ENCODE data around the gene CFAP221. TPM values are rescaled to one million over a fixed set of nuclear protein-coding genes. Genes with fewer than 3 reads are reported as not detected.

The CFAP221 gene
- total RNA-seq, 4 donors from 2014 or later = 0.51 to 5.0 (median 3.7) TPM

DNA sequence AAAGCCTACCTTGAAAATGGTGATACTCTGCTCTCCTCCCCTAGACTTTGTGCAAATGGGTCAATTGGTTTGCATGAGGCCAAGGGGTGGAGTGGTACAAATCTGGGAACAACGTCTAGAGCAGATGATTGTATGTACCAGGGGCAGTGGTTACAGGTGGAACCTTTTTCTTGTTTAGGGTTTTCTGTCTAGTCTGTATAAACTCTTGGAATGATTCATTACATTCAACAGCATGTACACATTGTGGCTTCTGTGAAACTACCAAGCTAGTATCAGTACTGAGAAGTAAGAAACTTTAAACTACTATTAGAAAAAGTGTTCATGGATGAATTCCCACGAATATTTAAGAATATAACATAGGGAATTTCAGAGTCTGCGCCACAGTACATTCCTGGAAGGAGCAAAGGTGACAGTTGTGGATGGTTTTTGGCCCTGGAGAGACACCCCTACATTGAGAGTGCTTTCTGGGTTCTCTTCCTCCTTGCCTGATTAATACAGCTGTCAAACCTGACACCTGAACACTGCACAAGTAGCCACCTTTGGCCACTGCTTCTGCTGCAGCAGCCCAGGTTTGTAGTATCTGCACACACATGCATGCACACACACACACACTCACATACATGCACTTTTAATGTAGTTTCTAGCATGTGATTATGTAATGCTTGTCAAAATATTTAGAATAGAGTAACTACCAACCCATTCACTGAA, 30.0 kb downstream of the CFAP221 start:
- Histone ChIP-seq H3K9me3 (no peaks in the 10 kb centered on the region), H3K4me3 (no peak overlapping the region), H3K27ac (no peak overlapping the region), H3K4me1 (no peaks in the 10 kb centered on the region), H3K27me3 (no peaks in the 10 kb centered on the region), H3K36me3 (no peaks in the 10 kb centered on the region)
- intact Hi-C loops (cut with DNase I; ENCODE audit: low total_unique reads) = no loop called here
- TF ChIP-seq, protein P1, sequence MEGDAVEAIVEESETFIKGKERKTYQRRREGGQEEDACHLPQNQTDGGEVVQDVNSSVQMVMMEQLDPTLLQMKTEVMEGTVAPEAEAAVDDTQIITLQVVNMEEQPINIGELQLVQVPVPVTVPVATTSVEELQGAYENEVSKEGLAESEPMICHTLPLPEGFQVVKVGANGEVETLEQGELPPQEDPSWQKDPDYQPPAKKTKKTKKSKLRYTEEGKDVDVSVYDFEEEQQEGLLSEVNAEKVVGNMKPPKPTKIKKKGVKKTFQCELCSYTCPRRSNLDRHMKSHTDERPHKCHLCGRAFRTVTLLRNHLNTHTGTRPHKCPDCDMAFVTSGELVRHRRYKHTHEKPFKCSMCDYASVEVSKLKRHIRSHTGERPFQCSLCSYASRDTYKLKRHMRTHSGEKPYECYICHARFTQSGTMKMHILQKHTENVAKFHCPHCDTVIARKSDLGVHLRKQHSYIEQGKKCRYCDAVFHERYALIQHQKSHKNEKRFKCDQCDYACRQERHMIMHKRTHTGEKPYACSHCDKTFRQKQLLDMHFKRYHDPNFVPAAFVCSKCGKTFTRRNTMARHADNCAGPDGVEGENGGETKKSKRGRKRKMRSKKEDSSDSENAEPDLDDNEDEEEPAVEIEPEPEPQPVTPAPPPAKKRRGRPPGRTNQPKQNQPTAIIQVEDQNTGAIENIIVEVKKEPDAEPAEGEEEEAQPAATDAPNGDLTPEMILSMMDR (IDR thresholded peaks at IDR 0.05) = no peak
- TF ChIP-seq POLR2A (IDR thresholded peaks at IDR 0.05) = no peak
- DNase-seq = no peak

DNA sequence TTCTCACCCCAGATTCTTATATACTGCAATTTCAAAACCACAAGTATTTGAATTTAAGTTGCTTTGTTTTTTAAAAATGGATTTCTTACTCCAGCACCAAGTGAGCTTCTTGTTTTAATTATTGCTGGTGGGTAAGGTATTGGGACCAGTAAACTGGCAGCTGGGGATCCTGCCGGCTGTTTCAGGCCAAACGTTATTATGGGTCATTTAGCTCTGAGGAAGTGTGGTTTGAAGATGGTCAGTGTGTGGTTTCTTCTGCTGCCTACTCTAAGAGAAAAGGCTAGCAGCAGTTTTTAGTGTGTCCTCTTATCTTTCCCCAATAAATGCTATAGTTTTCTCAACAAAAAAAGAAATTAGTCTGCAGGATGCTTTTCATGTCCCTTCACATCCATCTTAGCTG, 30.6 kb downstream of the CFAP221 start:
- no peaks in the 10 kb centered on the region for H3K9me3 ChIP-seq
- no peak for DNase-seq
- H3K27ac ChIP-seq = no peak overlapping the region
- H3K4me1 ChIP-seq = no peaks in the 10 kb centered on the region
- intact Hi-C loops (cut with DNase I; ENCODE audit: low total_unique reads) = no loop called here
- no peaks in the 10 kb centered on the region for H3K36me3 ChIP-seq
- TF ChIP-seq, protein P1 (IDR thresholded peaks at IDR 0.05) = no peak
- no peak for TF ChIP-seq POLR2A (IDR thresholded peaks at IDR 0.05)
- no peaks in the 10 kb centered on the region for H3K27me3 ChIP-seq
- H3K4me3 ChIP-seq = no peak overlapping the region

DNA sequence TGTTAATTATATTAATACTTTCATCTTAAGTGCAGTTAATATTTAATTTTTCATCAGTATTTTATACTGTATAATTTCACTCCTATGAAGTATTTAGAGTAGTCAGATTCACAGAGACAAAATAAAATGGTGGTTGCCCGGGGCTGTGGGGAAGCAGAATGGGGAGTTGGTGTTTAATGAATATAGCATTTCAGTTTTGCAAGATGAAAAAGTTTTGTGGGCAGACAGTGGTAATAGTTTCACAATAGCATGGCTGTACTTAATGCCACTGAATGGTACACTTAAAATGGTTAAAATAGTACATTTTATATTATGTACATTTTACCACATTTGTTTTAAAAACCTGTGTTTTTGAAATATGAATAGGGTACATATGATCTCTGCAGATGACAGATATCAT, 31.2 kb downstream of the CFAP221 start:
- Histone ChIP-seq H3K4me3 (no peak overlapping the region), H3K36me3 (no peaks in the 10 kb centered on the region), H3K27ac (no peak overlapping the region), H3K4me1 (no peaks in the 10 kb centered on the region), H3K27me3 (no peaks in the 10 kb centered on the region), H3K9me3 (no peaks in the 10 kb centered on the region)
- TF ChIP-seq, protein P1 (IDR thresholded peaks at IDR 0.05) = no peak
- no peak for TF ChIP-seq POLR2A (IDR thresholded peaks at IDR 0.05)
- intact Hi-C loops (cut with DNase I; ENCODE audit: low total_unique reads) = no loop called here
- no peak for DNase-seq

DNA sequence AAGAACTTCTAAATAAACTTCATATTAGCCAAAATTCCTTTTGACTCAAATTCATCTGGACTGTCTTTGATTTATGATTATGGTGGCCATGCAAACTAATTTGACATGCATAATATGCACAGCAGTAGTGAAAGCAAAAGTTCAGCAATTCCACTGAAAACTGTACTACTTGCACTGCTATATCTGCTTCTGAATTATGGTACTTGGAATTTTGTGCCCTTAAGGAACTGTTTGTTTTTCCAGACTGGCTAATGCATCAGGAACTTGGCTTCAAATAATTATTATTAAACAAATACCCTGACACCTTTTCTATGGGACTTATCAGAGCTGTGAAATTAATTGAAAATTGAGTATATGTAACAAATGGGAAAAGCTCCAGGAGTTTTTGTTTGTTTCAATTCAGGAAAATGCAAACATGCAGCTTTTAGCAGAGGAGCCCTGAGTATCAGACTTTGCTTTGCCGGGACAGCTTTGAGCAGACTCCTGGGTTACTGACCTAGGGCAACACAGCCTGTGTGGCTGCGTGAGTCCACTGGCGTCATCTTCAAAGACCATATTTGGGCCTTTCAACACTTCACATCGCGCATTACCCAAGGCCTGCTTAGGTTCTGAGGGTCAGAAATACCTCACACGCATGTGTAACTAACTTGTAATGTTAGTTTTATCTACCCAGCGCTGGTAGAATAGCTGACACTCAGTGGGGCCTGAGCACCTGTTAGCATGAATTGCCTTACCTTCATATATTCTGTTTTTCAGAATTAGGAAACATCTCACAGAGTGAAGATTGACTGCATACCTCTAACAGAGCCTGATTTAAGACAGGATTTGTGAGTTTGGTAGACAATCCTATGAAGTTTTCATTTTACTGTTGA, 35.4 kb downstream of the CFAP221 start:
- no peak for DNase-seq
- Histone ChIP-seq H3K4me1 (no peaks in the 10 kb centered on the region), H3K27ac (no peak overlapping the region), H3K27me3 (no peaks in the 10 kb centered on the region), H3K4me3 (no peak overlapping the region), H3K36me3 (no peaks in the 10 kb centered on the region), H3K9me3 (no peaks in the 10 kb centered on the region)
- intact Hi-C loops (cut with DNase I; ENCODE audit: low total_unique reads) = no loop called here
- TF ChIP-seq, protein P1 (IDR thresholded peaks at IDR 0.05) = no peak
- no peak for TF ChIP-seq POLR2A (IDR thresholded peaks at IDR 0.05)

DNA sequence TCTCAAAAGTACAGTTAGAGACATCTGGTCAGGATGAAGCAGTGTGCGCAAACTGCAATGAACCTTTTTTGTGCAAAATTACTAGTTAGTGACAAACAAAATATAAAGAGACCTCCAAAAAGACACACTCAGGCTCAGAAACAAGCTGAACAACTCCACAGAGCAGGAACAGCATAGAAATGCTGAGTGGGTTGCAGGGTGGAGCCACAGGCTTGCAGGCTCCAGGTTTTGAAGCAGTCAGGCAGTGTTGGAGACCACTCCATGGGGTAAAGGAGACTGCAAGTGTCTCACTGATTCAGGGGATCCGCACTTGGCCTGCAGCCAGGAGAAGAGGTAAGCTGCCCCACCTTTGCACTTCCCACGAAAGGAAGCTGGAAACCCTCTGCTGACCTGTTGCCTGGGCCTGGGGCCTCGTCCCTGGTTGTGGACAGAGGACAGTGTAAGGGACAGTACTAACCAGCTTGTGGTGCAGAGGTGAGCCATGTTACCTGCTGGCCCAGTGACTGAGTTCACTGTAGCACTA, 36.4 kb downstream of the CFAP221 start:
- TF ChIP-seq, protein P1 (IDR thresholded peaks at IDR 0.05) = no peak
- TF ChIP-seq POLR2A (IDR thresholded peaks at IDR 0.05) = no peak
- Histone ChIP-seq H3K36me3 (no peaks in the 10 kb centered on the region), H3K27me3 (no peaks in the 10 kb centered on the region), H3K9me3 (no peaks in the 10 kb centered on the region), H3K4me3 (no peak overlapping the region), H3K27ac (no peak overlapping the region), H3K4me1 (no peaks in the 10 kb centered on the region)
- intact Hi-C loops (cut with DNase I; ENCODE audit: low total_unique reads) = no loop called here
- DNase-seq = no peak

Measured in uterus (tissue), 4 donors.